ENCODE data around the gene SLX4IP. TPM values are rescaled to one million over a fixed set of nuclear protein-coding genes. Genes with fewer than 3 reads are reported as not detected.

Gene SLX4IP
- total and polyA plus RNA-seq, 2 of the 13 experiments (the other 11 are each of a cell fraction or from before 2014, with no cell fraction given), result 3.6 to 7.3 TPM

- Histone ChIP-seq H3K27ac (ENCODE audit: extremely low read length, insufficient read depth, low read length) (no peak overlapping the region), H3K9me3 (ENCODE audit: low read length) (peaks cover 6% of the 10 kb centered on the region; the same call in 1 of the 2 replicates), H3K4me1 (ENCODE audit: insufficient read depth, low read length) (peaks cover 73% of the 10 kb centered on the region), H2AFZ (ENCODE audit: low read length) (no peak overlapping the region), H3K4me2 (ENCODE audit: low read depth, low read length) (no peak overlapping the region), H3K79me2 (ENCODE audit: insufficient read depth, low read length) (peaks cover 2% of the 10 kb centered on the region), H3K4me3 (replicated peaks in 1 of 3; ENCODE audit: insufficient read depth in 1 of 3, low read depth in 2 of 3, low read length in 3 of 3) (no peak overlapping the region), H4K20me1 (ENCODE audit: insufficient read depth, low read length) (no peaks in the 10 kb centered on the region), H3K36me3 (replicated peaks in 1 of 2; ENCODE audit: control insufficient read depth in 1 of 2, insufficient read depth in 2 of 2, low read length in 2 of 2) (peaks cover 4 to 5% of the 10 kb centered on the region in 2 experiments; a peak in 3 of 5 replicates), H3K9ac (ENCODE audit: insufficient read depth, low read depth, low read length) (no peak overlapping the region), H3K27me3 (ENCODE audit: control insufficient read depth in 1 of 2, insufficient read depth in 2 of 2, low read length in 2 of 2) (no peaks in the 10 kb centered on the region)
- ChIA-PET CTCF (ENCODE audit: low intra/inter-chr PET ratio, low total read pairs) (no interaction called here), POLR2A (interaction anchor here (2.4 kb wide), 1 partner anchor 115 kb away, joined by 8 read pairs; the partner anchor contains the start of gene JAG1)
- intact Hi-C loops (cut with micrococcal nuclease; ENCODE audit: unreplicated experiment) (loop anchor here (5.0 to 10.0 kb wide), 3 partner anchors 148 to 386 kb away; no protein-coding TSS in a partner anchor), in situ Hi-C loops (cut with HindIII; ENCODE audit: extremely low pct_ligation_motif_present, low pct_unique_long_range_greater_than_20kb) (loop anchor here (5.0 to 10.0 kb wide), 2 partner anchors 713 to 986 kb away; no protein-coding TSS in a partner anchor)
- no TSS peak for BruUV-seq (replicated peaks)
- ATAC-seq (no peak), FAIRE-seq (no peak), DNase-seq (ENCODE audit: low spot score) (no peak)
- TF ChIP-seq ZNF724P (CRISPR knock-in tag; IDR thresholded peaks at IDR 0.05; ENCODE audit: borderline replicate concordance) (no peak), BRCA1 (CRISPR knock-in tag; IDR thresholded peaks at IDR 0.05) (no peak), HNF4G (IDR thresholded peaks at IDR 0.05; ENCODE audit: borderline replicate concordance, low read depth, low read length) (no peak), HNF4G (CRISPR knock-in tag; IDR thresholded peaks at IDR 0.05; ENCODE audit: borderline replicate concordance, low read depth) (no peak), NFIB (CRISPR knock-in tag; IDR thresholded peaks at IDR 0.05; ENCODE audit: borderline replicate concordance) (no peak), PTBP1 (IDR thresholded peaks at IDR 0.05; ENCODE audit: low read depth, low read length, poor library complexity, severe bottlenecking) (no peak), ZNF740 (CRISPR knock-in tag; IDR thresholded peaks at IDR 0.05) (no peak), ZNF770 (CRISPR knock-in tag; IDR thresholded peaks at IDR 0.05) (no peak), BORCS8-MEF2B (CRISPR knock-in tag; IDR thresholded peaks at IDR 0.05) (no peak), FIP1L1 (IDR thresholded peaks at IDR 0.05; ENCODE audit: borderline replicate concordance, insufficient read depth, low read depth, low read length) (no peak)
- TF ChIP-seq, protein P1, sequence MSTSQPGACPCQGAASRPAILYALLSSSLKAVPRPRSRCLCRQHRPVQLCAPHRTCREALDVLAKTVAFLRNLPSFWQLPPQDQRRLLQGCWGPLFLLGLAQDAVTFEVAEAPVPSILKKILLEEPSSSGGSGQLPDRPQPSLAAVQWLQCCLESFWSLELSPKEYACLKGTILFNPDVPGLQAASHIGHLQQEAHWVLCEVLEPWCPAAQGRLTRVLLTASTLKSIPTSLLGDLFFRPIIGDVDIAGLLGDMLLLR (CRISPR knock-in tag; IDR thresholded peaks at IDR 0.05), result no peak
These were observed 124.2 kb downstream of the SLX4IP start for GRCh38 chr20:10559266-10559665.
